HG03432 (cell line): ENCODE measurements around the gene NAV3.

Experiments used
- ATAC-seq: cut with Tn5 transposase; IDR thresholded peaks from one replicate; pipeline ENCODE4 v1.9.1; 2021; ENCODE audit warnings: mild to moderate bottlenecking, moderate library complexity; ENCODE audit not compliant: unreplicated experiment

Gene NAV3

DNA sequence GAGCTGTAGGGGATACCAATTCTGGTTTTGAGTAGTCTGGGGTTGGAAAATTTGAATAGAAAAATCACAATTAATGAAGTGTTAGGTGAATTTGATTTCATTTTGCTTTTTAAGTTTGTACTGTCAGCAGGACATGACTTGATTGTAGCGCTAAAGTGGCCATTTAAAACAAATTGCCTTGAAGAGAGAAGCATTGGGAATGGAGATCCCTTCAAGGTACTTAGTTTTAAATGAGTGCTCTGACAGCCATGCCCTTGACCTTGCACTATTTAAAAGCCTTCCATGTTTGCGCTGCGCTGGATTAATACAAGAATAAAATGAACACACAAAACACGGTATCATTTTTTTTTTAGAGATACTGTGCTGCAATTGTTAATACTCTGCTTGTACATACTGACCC lies 345.9 kb downstream of the NAV3 start:
- ATAC-seq = no peak

GRCh38 chr12:78177298-78177697 lies 346.6 kb downstream of the NAV3 start:
- peak; percentile 71 for ATAC-seq

- ATAC-seq = no peak
Measured at GRCh38 chr12:78179346-78179745, 348.7 kb downstream of the NAV3 start.

DNA sequence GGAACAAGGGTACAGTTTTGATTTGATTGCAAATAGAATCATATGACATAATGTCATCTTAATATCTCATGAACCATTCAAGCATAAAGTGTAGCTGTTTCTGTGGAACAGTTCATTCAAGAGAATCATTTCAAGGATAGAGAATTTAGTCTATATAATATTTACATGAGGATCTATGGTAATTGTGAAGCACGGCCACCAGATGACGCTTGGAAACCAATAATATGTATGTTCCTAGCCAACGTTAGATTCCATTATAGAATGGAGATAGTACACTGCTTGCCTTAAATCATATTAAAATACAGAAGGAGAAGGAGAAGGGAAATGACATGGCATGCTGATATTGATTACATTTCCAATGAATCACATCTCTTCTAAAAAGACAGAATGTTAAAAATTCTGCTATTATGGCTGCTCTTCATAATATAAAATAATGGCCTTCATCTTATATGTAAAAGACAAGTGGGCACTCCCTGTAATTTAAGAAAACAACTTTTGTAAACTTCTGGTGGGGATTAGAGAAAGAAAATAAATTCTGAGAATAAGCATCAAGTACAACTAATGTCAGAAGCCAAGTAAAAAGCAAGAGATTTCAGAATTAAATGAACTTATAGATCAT lies 351.0 kb downstream of the NAV3 start:
- no peak for ATAC-seq

GRCh38 chr12:78183824-78184223 lies 353.1 kb downstream of the NAV3 start:
- ATAC-seq = no peak

GRCh38 chr12:78185109-78185508 lies 354.4 kb downstream of the NAV3 start:
- no peak for ATAC-seq

GRCh38 chr12:78185651-78186050 lies 355.0 kb downstream of the NAV3 start:
- no peak for ATAC-seq

DNA sequence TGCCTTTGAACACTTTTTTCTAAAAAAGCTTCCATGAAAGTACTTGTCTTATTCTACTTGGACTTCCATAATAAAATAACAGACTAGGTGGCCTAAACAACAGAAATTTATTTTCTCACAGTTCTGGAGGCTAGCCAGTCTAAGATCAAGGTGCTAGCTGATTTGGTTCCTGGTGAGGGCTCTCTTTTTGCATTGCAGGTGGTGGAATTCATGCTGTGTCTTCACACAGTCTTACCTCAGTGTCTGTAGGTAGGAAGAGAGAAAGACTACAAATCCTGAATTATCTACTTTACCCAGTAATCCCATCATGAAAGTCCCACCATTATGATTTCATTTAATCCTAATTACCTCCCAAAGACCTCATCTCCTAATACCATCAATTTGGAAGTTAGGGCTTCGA lies 356.0 kb downstream of the NAV3 start:
- no peak for ATAC-seq

DNA sequence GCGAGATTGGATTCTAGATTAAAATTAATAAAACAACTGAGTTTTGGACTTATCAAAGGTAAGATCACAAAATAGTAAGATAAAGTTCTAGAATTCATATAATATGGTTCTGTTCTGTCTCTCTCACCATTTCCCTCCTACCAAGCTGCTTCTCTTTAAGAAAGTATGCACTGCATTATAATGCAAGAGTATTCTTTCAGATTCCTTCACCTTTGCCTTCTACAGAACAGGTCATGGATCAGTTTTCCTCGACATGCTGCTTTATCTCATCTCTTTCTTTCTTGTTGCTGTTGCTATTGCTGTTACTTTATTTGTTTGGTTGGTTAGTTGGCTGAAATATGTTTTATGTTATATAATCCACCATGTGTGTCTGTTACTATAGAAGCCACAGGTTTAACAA lies 357.0 kb downstream of the NAV3 start:
- ATAC-seq = no peak

DNA sequence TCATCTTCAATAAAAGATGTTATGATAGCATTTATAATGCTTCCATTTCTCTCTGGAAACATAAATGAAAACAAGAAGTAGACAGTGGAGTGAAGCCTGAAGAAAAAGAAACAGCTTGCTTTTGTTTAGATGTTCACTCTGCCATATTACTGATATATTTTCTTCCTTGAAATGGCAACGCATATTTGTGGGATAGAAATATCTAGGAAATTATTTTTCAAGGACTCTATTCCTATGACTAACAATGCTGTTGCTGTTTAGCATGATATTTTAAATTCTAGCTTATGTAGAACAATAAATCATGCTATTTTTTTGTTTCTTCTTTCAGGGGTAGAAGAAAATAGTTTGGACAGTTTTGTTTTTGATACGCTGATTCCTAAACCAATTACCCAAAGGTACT lies 359.0 kb downstream of the NAV3 start:
- ATAC-seq = no peak

GRCh38 chr12:78191611-78192010 lies 360.9 kb downstream of the NAV3 start:
- ATAC-seq = no peak

DNA sequence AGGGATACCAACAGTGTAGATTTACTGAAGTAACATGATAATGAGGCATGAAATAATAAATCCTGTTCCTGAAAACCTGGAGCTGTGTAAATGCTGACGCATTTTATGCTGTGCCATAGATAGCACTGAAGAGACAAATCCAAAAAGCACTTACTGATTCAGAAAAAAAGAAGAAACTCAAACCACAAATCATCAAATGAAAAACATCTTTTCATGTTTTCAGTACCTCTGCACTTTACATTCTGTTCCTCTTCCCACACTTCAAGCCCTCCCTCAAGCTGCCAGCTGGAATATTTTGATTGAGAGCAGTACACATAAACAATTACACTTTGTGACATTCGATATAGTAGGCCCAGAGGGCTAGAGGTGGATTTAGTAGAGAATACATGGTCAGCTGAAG lies 362.3 kb downstream of the NAV3 start:
- ATAC-seq = no peak

DNA sequence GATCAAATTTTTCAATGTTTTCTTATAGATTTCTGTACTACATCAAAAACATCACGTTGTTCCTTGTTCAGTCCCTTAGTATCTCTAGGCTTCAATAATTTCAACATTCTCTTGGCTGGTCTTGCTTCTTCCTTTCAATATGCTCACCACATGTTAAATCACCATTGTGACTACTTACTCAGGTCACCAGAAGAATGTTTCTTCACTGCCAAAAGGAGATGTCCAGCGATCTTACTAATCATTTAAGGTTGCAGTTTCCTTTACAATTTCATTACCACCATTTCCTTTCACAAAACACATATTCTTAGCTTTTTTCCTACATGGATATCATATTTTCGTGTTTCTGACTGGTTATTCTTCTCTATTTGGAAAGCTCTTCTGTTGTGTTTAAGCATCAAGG lies 363.8 kb downstream of the NAV3 start:
- no peak for ATAC-seq

DNA sequence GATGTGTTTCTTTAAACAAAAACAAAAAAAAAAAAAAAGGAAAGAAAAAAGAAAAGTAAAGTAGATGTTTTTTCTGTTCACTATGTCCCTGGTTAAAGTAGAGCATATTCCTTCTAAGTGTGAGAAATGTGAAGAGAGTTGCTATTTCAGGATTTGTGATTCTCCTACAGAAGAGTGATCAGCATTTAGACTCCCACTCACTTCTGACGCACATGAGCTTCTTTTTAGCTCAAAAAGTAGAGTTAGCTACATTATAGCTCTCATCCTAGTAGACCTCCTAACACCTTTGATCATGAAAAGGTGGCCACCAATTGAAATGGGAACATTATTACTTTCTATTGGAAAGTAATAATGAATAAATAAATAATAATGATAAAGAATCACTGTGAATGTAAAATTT lies 368.2 kb downstream of the NAV3 start:
- ATAC-seq = no peak

DNA sequence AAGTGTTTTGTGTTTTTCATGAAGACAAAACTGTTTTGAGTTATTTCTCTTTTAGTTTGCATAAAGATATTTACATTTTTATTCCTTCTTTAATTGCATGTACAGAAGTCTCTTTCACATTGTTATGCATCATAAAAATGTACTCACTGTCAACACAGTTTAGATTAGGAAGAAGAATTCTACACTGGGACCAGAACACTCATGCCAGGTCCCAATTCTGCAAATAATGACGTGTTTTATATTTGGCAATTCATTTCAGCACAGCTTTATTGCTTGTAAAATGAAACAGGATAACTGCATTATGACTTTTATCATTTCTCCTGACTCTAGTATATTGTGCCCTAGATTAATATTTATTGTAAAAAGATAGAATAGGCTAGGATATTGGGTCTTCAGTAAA lies 369.2 kb downstream of the NAV3 start:
- ATAC-seq = no peak

- ATAC-seq = no peak
Measured at GRCh38 chr12:78204926-78205325, 374.2 kb downstream of the NAV3 start.

GRCh38 chr12:78208092-78208491 lies 377.4 kb downstream of the NAV3 start:
- ATAC-seq = no peak

DNA sequence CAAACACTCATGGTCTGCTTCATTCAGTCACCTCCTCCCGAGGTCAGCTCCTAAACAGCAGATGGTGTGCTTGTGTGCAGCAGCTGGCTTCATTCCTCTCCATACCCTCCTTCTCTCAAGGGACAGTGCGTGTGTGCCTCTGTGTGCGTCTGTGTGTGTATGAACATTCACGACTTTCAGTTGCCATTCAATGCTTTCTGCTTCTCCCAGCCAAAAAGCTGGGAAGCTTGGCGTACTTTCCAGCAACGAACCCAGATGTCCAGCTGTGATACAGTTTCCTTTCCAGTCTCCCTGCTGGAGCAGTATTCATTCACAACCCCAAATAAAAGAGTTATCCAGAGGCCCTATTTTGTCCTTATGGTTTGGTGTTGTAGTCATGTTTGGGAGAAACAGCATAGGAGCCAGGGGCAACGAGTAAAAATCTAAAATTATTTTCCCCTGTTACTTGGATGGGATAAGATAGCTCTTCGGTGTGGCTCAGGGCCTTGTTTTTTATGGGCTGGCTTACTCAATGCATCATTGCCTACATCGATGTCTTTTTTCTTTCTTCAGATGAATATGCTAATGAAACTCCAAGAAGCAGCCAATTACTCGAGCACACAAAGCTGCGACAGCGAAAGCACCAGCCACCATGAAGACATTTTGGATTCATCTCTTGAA lies 379.3 kb downstream of the NAV3 start:
- no peak for ATAC-seq

- ATAC-seq = no peak
Measured at GRCh38 chr12:78210506-78210860, 379.8 kb downstream of the NAV3 start.

DNA sequence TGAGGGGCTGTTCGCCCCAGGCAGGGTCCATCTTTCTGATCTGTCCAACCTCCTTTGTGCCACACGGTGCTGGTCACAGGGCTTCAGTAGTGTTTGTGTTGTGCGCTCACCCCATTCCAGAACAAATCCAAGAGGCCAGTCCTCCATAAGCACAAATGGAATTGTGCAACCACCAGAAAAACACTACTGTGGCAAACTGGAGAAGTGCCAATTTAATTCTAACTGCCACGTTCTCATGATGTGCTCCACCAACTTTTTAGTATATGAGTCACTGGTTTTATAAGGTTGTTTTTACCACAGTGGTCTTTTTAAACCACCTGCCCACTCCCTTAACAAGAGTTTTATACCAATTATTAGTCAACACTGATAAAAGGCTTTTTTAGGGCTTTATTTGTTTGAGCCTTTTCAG lies 380.2 kb downstream of the NAV3 start:
- ATAC-seq = no peak

DNA sequence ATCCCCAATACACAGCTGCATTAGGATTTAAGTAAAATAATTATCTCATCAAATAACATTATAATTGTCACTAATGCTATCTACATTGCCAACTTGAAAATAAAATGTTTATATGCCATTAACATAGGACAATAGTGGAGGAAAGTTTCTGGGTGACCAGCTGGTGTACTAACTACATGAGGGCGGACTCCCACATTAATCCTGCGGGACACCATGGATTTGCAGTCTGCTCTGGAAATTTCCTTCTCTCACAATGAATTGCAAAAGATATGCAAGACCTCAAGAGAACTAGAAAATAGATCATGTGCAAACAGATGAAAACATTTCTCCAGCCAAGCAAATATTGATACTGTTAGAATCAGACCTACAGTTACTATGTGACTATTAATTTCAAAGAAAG lies 390.1 kb downstream of the NAV3 start:
- no peak for ATAC-seq

- no peak for ATAC-seq
Measured at GRCh38 chr12:78224154-78224553, 393.5 kb downstream of the NAV3 start.

- no peak for ATAC-seq
Measured at GRCh38 chr12:78226763-78227162, 396.1 kb downstream of the NAV3 start.
